Coronary artery (tissue), 2 donors: Measurements from ENCODE around the gene HNRNPUL2.
"Not testable (repeated sequence)": the region's sequence is repeated elsewhere in the genome, so short reads cannot be mapped to it uniquely, and the experiment has no call there.

ENCODE experiments used
- DNase-seq: peaks from one replicate; pipeline ENCODE4 v3.0.0-alpha.2; 2017; ENCODE audit warnings: low spot score
- H3K27ac ChIP-seq, 2 donors: fragments of 200-600 bp; sonication (generic); one replicate each; pipeline ENCODE4 v1.5.1; 2016 to 2019
- H3K4me3 ChIP-seq: fragments of 200-600 bp; sonication (generic); 2 replicates; pipeline ENCODE4 v1.5.1; 2016; ENCODE audit warnings: mild to moderate bottlenecking, moderate library complexity
- TF ChIP-seq, protein P1 (sequence below): fragments of 200-600 bp; sonication (generic); IDR thresholded peaks from one replicate; pipeline ENCODE4 v1.5.1; 2019; ENCODE audit warnings: antibody characterized with exemption

Gene HNRNPUL2

DNA sequence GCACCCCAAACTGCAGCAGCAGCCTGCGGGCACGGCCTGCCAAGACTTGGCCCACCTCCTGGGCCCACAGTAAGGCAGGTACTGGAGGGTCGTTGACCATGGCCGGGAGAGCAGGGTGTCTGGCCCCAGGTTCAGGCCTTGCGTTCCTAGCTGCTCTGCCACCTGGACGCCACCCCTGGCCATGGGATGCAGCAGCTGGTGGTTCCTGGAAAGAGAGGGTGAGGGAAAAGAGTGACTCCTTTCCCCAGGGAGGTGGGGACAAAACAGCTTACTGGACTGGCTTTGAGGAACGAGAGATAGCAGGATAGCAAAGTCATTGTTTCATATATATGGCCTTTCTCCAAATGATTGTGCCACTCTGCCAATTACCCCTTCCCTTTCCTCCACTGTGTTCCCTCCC lies 21.8 kb downstream of the HNRNPUL2 start:
- Histone ChIP-seq H3K4me3 (peak overlapping the region; percentile 86), H3K27ac (peak overlapping the region; percentile 62 to 78)
- peak; percentile 72 for DNase-seq
- TF ChIP-seq, protein P1, sequence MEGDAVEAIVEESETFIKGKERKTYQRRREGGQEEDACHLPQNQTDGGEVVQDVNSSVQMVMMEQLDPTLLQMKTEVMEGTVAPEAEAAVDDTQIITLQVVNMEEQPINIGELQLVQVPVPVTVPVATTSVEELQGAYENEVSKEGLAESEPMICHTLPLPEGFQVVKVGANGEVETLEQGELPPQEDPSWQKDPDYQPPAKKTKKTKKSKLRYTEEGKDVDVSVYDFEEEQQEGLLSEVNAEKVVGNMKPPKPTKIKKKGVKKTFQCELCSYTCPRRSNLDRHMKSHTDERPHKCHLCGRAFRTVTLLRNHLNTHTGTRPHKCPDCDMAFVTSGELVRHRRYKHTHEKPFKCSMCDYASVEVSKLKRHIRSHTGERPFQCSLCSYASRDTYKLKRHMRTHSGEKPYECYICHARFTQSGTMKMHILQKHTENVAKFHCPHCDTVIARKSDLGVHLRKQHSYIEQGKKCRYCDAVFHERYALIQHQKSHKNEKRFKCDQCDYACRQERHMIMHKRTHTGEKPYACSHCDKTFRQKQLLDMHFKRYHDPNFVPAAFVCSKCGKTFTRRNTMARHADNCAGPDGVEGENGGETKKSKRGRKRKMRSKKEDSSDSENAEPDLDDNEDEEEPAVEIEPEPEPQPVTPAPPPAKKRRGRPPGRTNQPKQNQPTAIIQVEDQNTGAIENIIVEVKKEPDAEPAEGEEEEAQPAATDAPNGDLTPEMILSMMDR, result no peak

- H3K27ac ChIP-seq, DNase-seq: not testable (repeated sequence)
Measured at GRCh38 chr11:62703921-62704320, 23.3 kb downstream of the HNRNPUL2 start.

GRCh38 chr11:62702246-62702645 lies 25.0 kb downstream of the HNRNPUL2 start:
- Histone ChIP-seq H3K4me3 (no peak overlapping the region), H3K27ac (no peak overlapping the region)
- no peak for DNase-seq
- TF ChIP-seq, protein P1, result no peak

More at GRCh38 chr11:62703921-62704320, 23.3 kb downstream of the HNRNPUL2 start:
- H3K4me3 ChIP-seq, result not testable (repeated sequence)

- Histone ChIP-seq H3K27ac (no peak overlapping the region), H3K4me3 (no peak overlapping the region)
- DNase-seq, result peak; percentile 82
- TF ChIP-seq, protein P1, result peak; percentile 74
Measured at GRCh38 chr11:62694455-62695167, 32.6 kb downstream of the HNRNPUL2 start.

DNA sequence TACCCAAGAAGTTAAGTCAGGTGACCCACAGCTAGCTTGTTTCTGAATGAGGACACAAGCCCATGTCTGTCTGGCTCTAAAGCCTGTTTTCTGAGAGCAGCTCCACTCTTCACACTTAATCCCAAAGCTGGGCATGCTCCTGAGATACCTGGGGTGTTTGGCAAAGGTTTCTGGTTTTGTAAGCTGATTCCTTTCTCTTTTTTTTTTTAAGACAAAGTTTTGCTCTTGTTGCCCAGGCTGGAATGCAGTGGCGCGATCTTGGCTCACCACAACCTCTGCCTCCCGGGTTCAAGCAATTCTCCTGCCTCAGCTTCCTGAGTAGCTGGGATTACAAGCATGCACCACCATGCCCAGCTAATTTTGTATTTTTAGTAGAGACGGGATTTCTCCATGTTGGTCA lies 33.6 kb downstream of the HNRNPUL2 start:
- not testable (repeated sequence) for H3K27ac ChIP-seq, H3K4me3 ChIP-seq, DNase-seq

DNA sequence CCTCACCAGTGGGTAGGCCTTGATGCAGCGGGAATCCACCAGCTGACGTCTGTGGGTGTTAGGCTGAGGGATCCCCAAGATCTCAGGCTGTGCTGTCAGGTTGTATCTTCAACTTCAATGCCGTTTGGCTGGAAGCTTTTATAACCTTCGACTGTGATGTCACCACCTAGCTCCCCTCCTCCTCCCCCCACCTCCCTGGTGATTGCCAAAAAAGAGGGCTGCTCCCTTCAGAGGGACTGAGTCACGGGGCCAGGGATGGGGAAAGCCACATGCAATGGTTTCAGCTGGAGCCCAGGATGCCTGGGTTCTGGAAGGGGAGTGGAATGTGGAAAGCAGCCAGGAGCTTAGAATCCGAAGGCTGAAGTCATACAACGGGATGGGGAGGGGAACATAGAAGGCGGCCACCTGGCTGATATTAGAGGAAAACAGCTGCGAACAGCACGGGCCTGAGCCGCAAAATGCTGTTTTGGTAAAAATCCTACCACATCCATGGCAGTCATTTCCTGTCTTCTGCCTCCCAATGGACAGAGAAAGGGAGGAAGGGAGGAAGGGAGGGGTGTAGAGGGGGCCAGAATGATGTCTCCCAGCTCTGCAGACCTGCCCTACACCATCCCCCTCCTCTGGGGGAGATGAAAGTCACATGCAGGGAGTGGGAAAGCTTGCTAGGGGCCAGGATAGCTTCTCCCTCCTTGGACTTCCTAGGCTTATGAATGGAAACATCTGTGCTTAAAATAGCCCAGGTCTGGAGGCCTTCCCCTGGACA lies 37.7 kb downstream of the HNRNPUL2 start, which contains the start of gene LRRN4CL:
TSS of gene LRRN4CL (minus strand) at position 110 of the 763 bp plus-strand sequence. CDS start 1,022 bp downstream, outside the sequence.
- TF ChIP-seq, protein P1, result no peak
- peak; percentile 83 for DNase-seq
- Histone ChIP-seq H3K4me3 (peak within 1 kb of the TSS; percentile 45), H3K27ac (peak within 1 kb of the TSS; percentile 42 to 74)

DNA sequence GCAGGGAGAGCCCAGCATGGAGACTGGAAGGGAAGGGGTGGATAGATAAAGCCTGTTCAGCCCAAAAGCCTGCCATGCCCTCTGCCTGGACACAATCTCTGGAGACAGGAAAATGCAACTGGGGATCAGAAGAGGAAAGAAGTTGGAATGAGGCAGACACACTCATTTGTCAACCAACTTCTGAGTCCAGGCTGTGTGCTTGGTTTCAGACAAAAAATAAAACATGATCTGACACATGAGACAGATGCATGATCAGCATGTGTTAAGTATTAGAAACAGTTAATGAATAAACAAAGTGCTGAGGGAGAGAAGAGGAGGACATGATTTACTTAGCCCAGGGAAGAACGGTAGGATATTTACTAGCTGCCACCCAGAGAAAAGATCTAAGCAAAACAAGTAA lies 38.8 kb downstream of the HNRNPUL2 start:
- TF ChIP-seq, protein P1, result no peak
- no peak for DNase-seq
- Histone ChIP-seq H3K4me3 (peak overlapping the region; percentile 39), H3K27ac (peak overlapping the region in 1 of 2 donors; percentile 23)
